Measurements from ENCODE around the gene PRDM13. TPM values are rescaled to one million over a fixed set of nuclear protein-coding genes. Genes with fewer than 3 reads are reported as not detected.

The PRDM13 gene
- total and polyA plus RNA-seq, 7 donors: not detected

- peak overlapping the region; percentile 69 for H3K4me3 ChIP-seq
- ATAC-seq (peak; percentile 39 to 60 (median 49)), DNase-seq (peak in 1 of 2 donors; percentile 53)
- H3K36me3 ChIP-seq (ENCODE audit: insufficient read depth in 1 of 2, low read depth in 1 of 2): no peaks in the 10 kb centered on the region
- TF ChIP-seq CTCF (IDR thresholded peaks at IDR 0.05): no peak
- 1% methylated on average over 58 to 82 of the region's 82 CpGs for WGBS, 3 donors
- no peaks in the 10 kb centered on the region for H3K9me3 ChIP-seq
- peaks cover 14% of the 10 kb centered on the region for H3K4me1 ChIP-seq
- no peak overlapping the region for H3K27ac ChIP-seq
- H3K27me3 ChIP-seq (ENCODE audit: insufficient read depth in 3 of 3, low read length in 2 of 3): peaks cover 4 to 100% (median 42%) of the 10 kb centered on the region in 3 donors
- intact Hi-C loops (cut with DNase I): no loop called here
These were observed 7.2 kb downstream of the PRDM13 start for GRCh38 chr6:99613705-99614429.

GRCh38 chr6:99614430-99615186, 8.0 kb downstream of the PRDM13 start:
- Histone ChIP-seq H3K9me3 (no peaks in the 10 kb centered on the region), H3K4me3 (peak overlapping the region; percentile 69), H3K4me1 (peaks cover 14% of the 10 kb centered on the region), H3K27me3 (ENCODE audit: insufficient read depth in 3 of 3, low read length in 2 of 3) (peaks cover 4 to 100% (median 43%) of the 10 kb centered on the region in 3 donors), H3K27ac (no peak overlapping the region), H3K36me3 (ENCODE audit: insufficient read depth in 1 of 2, low read depth in 1 of 2) (no peaks in the 10 kb centered on the region)
- WGBS, 3 donors: 3 to 4% (median 4%) methylated on average over 55 of the region's 55 CpGs
- no peak for TF ChIP-seq CTCF (IDR thresholded peaks at IDR 0.05)
- ATAC-seq: peak in 1 of 4 donors; percentile 30
- intact Hi-C loops (cut with DNase I): no loop called here
- peak in 1 of 2 donors; percentile 48 for DNase-seq

- TF ChIP-seq CTCF (IDR thresholded peaks at IDR 0.05): no peak
- Histone ChIP-seq H3K4me3 (no peak overlapping the region), H3K9me3 (no peaks in the 10 kb centered on the region), H3K27me3 (ENCODE audit: insufficient read depth in 3 of 3, low read length in 2 of 3) (peaks cover 17 to 90% (median 43%) of the 10 kb centered on the region in 3 donors), H3K4me1 (peaks cover 14% of the 10 kb centered on the region), H3K27ac (no peak overlapping the region), H3K36me3 (ENCODE audit: insufficient read depth in 1 of 2, low read depth in 1 of 2) (no peaks in the 10 kb centered on the region)
- DNase-seq (no peak), ATAC-seq (no peak)
- intact Hi-C loops (cut with DNase I): no loop called here
- WGBS, 3 donors: 48 to 51% (median 49%) methylated on average over 2 of the region's 2 CpGs
These were observed 10.5 kb downstream of the PRDM13 start for GRCh38 chr6:99617131-99617530.

- H3K4me1 ChIP-seq: peaks cover 8% of the 10 kb centered on the region
- no peak overlapping the region for H3K27ac ChIP-seq
- DNase-seq: peak in 1 of 2 donors; percentile 38
- no peak overlapping the region for H3K4me3 ChIP-seq
- ATAC-seq: no peak
- no peaks in the 10 kb centered on the region for H3K36me3 ChIP-seq (ENCODE audit: insufficient read depth in 1 of 2, low read depth in 1 of 2)
- 1 to 6% (median 4%) methylated on average over 61 to 65 of the region's 65 CpGs for WGBS, 3 donors
- H3K9me3 ChIP-seq: no peaks in the 10 kb centered on the region
- TF ChIP-seq CTCF (IDR thresholded peaks at IDR 0.05): no peak
- intact Hi-C loops (cut with DNase I): no loop called here
- peaks cover 17 to 80% (median 29%) of the 10 kb centered on the region in 3 donors for H3K27me3 ChIP-seq (ENCODE audit: insufficient read depth in 3 of 3, low read length in 2 of 3)
These were observed 12.2 kb downstream of the PRDM13 start for GRCh38 chr6:99618649-99619408.
